ENCODE results near the gene DUOX1.

The DUOX1 gene

GRCh38 chr15:45105586-45105985 lies 24.2 kb upstream of the DUOX1 start:
- in situ Hi-C loops (cut with MboI; ENCODE audit: low sequenced_read_pairs) = no loop called here

GRCh38 chr15:45106002-45106790 lies 23.6 kb upstream of the DUOX1 start:
- in situ Hi-C loops (cut with MboI; ENCODE audit: low sequenced_read_pairs) = no loop called here

GRCh38 chr15:45107941-45108630 lies 21.7 kb upstream of the DUOX1 start:
- in situ Hi-C loops (cut with MboI; ENCODE audit: low sequenced_read_pairs) = no loop called here

DNA sequence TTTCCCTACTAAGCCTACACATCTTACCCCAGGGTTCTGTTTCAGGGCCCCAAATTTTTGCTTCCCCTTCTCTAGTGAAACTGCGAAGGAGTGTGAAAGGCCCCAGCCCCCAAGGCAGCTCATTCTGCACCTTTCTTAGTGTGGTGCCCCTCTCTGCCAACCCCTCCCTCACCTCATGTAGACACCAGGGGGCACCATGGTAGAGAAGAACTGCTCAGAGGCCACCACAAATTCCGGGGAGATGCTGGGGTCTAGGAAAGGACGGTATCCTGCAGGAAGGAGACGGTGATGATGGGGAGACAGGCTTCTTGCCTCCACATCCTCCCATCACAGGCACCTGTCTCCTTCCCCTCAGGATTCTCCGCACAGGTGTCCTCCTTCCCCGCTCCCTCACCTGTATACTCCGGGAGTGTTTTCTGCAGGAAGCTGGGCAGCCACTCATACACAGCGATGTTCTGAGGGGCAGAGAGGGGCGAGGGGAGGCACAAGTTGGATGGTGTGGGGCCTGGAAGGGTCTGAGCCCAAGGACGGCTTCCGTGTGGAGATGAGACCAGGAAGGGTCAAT lies 19.5 kb upstream of the DUOX1 start:
- in situ Hi-C loops (cut with MboI; ENCODE audit: low sequenced_read_pairs) = no loop called here

DNA sequence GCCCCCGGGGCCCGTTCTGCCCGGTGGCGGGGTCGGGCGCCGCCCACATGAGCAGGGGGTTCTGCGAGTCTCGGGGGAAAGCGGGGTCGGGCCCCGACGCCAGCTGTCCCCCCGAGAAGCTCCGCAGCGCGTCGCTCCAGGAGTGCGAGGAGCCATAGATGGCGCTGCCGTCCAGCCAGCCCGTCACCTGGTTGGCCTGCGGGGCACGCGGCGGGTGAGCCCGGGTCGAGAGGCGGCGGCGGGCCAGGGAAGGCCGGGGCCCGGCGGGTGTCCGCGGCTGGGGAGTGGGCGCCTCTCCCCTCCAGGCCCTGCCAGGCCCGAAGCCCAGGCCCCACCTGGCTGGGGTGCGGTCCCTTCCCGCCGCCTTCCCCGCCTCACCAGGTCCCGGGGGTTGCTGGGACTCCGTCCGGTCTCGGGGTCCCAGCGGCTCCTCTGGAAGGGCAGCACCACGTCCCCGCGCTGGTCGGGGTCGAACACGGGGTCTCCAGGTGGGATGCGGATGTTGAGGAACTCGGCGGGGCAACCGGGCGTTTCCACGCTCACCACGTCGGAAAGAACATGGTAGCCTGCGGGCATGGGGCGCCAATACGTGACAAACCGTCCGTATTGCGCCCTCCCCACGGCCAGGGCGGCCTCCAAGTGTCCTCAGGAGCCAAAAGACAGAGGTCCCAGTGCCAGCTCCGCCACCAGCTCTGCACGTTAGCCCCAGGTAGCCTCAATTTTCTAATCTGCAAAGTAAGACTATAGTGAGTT lies 18.2 kb upstream of the DUOX1 start:
- in situ Hi-C loops (cut with MboI; ENCODE audit: low sequenced_read_pairs) = no loop called here

DNA sequence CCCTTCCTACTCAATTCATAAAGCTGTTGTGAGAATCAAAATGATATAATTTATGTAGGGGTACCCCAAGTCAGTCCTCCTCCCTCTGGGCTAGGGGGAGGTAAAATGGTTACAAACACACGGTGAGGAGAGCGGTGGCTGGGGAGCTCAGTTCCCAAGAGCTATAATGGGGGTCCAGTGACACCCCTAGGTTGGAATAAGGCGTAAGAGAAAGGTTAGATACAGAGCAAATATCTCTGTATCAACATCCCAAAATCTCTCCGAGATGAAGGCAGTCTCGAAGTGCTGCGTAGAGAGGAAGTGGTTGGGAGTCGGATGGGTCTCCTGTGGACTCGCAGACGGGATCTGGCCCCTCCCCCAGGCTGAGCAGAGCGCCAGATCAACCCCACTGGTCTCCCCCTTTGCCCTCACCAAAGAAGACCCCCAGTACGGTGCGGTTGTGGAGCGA lies 17.6 kb upstream of the DUOX1 start:
- in situ Hi-C loops (cut with MboI; ENCODE audit: low sequenced_read_pairs) = no loop called here

GRCh38 chr15:45112591-45113379 lies 17.0 kb upstream of the DUOX1 start:
- in situ Hi-C loops (cut with MboI; ENCODE audit: low sequenced_read_pairs) = no loop called here

- in situ Hi-C loops (cut with MboI; ENCODE audit: low sequenced_read_pairs) = no loop called here
Measured at GRCh38 chr15:45113380-45113990, 16.3 kb upstream of the DUOX1 start.

- in situ Hi-C loops (cut with MboI; ENCODE audit: low sequenced_read_pairs) = no loop called here
Measured at GRCh38 chr15:45114076-45114750, 15.6 kb upstream of the DUOX1 start, which contains the start of the genes DUOX2 and DUOXA2. Gene DUOX2 (minus strand): TSS chr15:45114172. CDS start chr15:45113411, 761 bp downstream. Gene DUOXA2 (plus strand): TSS chr15:45114326. CDS start chr15:45114606, 280 bp downstream.

DNA sequence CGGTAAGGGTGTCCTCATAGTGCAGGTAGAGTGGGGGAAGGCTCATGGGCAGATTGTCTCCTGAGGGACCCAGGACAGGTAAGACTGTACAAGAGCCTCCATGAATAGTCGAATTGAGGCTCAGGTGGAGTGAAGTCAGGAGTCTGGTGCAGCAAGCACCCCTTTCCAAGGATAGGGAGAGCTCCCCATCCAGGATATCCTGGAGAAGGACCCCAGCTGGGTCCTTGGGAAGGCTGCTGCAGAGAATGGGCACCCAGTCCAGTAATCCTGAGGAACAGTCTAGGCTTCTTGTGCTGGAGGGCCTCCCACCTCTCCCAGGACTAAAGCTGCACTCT lies 15.1 kb upstream of the DUOX1 start:
- in situ Hi-C loops (cut with MboI; ENCODE audit: low sequenced_read_pairs) = no loop called here

GRCh38 chr15:45115312-45115820 lies 14.4 kb upstream of the DUOX1 start:
- in situ Hi-C loops (cut with MboI; ENCODE audit: low sequenced_read_pairs) = no loop called here

DNA sequence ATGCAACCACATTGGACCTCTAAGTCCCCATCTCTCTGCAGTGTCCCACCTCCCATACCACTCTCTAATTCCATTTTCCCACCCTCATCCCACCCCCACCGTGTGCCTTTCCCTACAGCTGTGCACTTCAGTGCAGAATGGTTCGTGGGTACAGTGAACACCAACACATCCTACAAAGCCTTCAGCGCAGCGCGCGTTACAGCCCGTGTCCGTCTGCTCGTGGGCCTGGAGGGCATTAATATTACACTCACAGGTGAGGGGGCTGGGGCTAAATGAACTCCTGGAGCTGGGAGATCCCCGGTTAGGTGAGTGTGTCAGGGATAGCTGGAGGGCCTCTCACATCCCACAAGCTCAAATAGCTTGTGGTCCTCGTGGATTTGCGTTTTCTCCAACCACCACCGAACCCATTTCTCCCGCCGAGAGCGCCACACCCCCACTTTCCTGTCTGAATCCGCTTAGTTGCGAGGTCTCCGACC lies 13.8 kb upstream of the DUOX1 start:
- in situ Hi-C loops (cut with MboI; ENCODE audit: low sequenced_read_pairs) = no loop called here

GRCh38 chr15:45116482-45117307 lies 13.1 kb upstream of the DUOX1 start:
- in situ Hi-C loops (cut with MboI; ENCODE audit: low sequenced_read_pairs) = no loop called here

DNA sequence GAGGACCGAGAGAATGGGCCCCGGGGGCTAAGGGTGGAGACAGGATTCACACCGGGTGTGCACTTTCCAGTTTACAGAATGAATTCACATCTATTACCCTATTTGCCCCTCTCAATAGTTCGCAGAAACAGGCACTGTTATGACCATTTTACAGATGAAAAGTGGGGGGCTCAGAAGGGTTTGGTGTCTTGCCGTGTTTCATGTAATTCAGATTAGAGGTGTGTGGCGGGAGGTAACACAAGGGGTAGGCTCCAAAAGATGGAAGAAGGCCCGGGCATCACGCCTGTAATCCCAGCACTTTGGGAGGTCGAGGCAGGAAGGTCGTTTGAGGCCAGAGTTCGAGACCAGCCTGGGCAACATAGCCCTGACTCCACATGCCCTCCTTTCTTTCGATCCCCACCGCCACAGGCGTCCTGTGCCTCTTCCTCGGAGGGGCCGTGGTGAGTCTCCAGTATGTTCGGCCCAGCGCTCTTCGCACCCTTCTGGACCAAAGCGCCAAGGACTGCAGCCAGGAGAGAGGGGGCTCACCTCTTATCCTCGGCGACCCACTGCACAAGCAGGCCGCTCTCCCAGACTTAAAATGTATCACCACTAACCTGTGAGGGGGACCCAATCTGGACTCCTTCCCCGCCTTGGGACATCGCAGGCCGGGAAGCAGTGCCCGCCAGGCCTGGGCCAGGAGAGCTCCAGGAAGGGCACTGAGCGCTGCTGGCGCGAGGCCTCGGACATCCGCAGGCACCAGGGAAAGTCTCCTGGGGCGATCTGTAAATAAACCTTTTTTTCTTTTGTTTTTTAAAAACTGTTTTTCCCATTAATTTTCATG lies 12.3 kb upstream of the DUOX1 start:
- in situ Hi-C loops (cut with MboI; ENCODE audit: low sequenced_read_pairs) = no loop called here

GRCh38 chr15:45118131-45118588 lies 11.6 kb upstream of the DUOX1 start:
- in situ Hi-C loops (cut with MboI; ENCODE audit: low sequenced_read_pairs) = no loop called here

DNA sequence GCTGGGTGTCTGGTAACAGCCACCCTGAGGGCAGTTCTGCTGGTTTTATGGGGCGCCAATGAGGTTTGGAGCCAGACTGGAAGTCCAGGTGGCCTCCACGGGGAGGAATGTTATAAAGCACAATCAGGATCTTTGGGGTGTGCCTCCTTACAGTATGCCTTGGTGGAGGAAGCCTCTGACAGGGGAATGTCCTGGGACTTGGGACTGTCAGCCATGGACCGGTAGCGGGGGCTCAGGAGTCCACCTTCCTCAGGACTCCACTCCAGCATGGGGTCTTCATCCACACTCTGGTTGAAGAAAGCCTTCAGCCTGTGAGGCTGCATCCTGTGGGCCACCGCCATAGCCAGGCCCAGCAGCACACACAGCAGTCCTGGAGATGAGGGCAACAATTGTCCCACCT lies 10.8 kb upstream of the DUOX1 start:
- in situ Hi-C loops (cut with MboI; ENCODE audit: low sequenced_read_pairs) = no loop called here

Measured in HL-60/S4 (cell line).